Upper lobe of right lung (tissue), 1 donor: ENCODE data around the gene PCDHA10. TPM values are rescaled to one million over a fixed set of nuclear protein-coding genes. Genes with fewer than 3 reads are reported as not detected.

Source experiments
- ATAC-seq: fragments of 200-7000 bp; cut with Tn5 transposase; one replicate; pipeline ENCODE4 v1.9.1; 2020; ENCODE audit warnings: mild to moderate bottlenecking, moderate library complexity
- DNase-seq: peaks from one replicate; pipeline ENCODE4 v3.0.0-alpha.2; 2020
- H3K27ac ChIP-seq: fragments of 200-600 bp; one replicate; pipeline ENCODE4 v1.8.0; 2022
- H3K27me3 ChIP-seq: fragments of 200-600 bp; one replicate; pipeline ENCODE4 v1.8.0; 2022; ENCODE audit warnings: mild to moderate bottlenecking
- H3K36me3 ChIP-seq: fragments of 200-600 bp; one replicate; pipeline ENCODE4 v1.8.0; 2022
- H3K4me1 ChIP-seq: fragments of 200-600 bp; one replicate; pipeline ENCODE4 v1.8.0; 2022
- H3K4me3 ChIP-seq: fragments of 200-600 bp; one replicate; pipeline ENCODE4 v1.8.0; 2022; ENCODE audit warnings: mild to moderate bottlenecking
- H3K9me3 ChIP-seq: fragments of 200-600 bp; one replicate; pipeline ENCODE4 v1.8.0; 2022
- intact Hi-C: fragments of 100-400 bp; cut with DNase I; formaldehyde crosslinking; loops from one replicate; pipeline ENCODE4 v1.11.0; 2022
- total RNA-seq: library from RNA; stranded (reverse); fragmentation: NEBNext Ultra II Directional; extraction: Animal tissue kit (Norgen Biotek cat#: 25700); gene quantifications from one replicate; pipeline ENCODE4 v1.2.1, GENCODE V29; 2021
- TF ChIP-seq, protein P1 (sequence below): fragments of 200-600 bp; IDR thresholded peaks from one replicate; pipeline ENCODE4 v1.8.0; 2022; ENCODE audit warnings: antibody characterized with exemption
- donor health status: DM: no; HTN: yes; CAD: no; lungs with severe emphysema.

PCDHA10 gene
- total RNA-seq, 1 donor from 2014 or later, result 1.7 TPM

DNA sequence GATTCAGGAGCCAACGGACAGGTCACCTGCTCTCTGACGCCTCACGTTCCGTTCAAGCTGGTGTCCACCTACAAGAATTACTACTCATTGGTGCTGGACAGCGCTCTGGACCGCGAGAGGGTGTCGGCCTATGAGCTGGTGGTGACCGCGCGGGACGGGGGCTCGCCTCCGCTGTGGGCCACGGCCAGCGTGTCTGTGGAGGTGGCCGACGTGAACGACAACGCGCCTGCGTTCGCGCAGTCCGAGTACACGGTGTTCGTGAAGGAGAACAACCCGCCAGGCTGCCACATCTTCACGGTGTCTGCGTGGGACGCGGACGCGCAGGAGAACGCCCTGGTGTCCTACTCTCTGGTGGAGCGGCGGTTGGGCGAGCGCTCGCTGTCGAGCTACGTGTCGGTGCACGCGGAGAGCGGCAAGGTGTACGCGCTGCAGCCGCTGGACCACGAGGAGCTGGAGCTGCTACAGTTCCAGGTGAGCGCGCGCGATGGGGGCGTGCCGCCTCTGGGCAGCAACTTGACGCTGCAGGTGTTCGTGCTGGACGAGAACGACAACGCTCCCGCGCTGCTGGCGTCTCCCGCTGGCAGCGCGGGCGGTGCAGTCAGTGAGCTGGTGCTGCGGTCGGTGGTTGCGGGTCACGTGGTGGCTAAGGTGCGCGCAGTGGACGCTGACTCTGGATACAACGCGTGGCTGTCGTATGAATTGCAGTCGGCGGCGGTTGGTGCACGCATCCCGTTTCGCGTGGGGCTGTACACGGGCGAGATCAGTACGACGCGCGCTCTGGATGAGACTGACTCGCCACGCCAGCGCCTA is 1.7 kb downstream of the PCDHA10 start:
- TF ChIP-seq, protein P1, sequence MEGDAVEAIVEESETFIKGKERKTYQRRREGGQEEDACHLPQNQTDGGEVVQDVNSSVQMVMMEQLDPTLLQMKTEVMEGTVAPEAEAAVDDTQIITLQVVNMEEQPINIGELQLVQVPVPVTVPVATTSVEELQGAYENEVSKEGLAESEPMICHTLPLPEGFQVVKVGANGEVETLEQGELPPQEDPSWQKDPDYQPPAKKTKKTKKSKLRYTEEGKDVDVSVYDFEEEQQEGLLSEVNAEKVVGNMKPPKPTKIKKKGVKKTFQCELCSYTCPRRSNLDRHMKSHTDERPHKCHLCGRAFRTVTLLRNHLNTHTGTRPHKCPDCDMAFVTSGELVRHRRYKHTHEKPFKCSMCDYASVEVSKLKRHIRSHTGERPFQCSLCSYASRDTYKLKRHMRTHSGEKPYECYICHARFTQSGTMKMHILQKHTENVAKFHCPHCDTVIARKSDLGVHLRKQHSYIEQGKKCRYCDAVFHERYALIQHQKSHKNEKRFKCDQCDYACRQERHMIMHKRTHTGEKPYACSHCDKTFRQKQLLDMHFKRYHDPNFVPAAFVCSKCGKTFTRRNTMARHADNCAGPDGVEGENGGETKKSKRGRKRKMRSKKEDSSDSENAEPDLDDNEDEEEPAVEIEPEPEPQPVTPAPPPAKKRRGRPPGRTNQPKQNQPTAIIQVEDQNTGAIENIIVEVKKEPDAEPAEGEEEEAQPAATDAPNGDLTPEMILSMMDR, result no peak
- Histone ChIP-seq H3K27me3 (peaks cover 22% of the 10 kb centered on the region), H3K4me3 (no peak overlapping the region), H3K4me1 (no peaks in the 10 kb centered on the region), H3K9me3 (no peaks in the 10 kb centered on the region), H3K36me3 (no peaks in the 10 kb centered on the region), H3K27ac (no peak overlapping the region)
- DNase-seq, result no peak
- no peak for ATAC-seq
- intact Hi-C loops, result no loop called here

GRCh38 chr5:140857987-140858240 is 2.2 kb downstream of the PCDHA10 start:
- DNase-seq (no peak), ATAC-seq (no peak)
- Histone ChIP-seq H3K4me3 (no peak overlapping the region), H3K27ac (no peak overlapping the region), H3K4me1 (no peaks in the 10 kb centered on the region), H3K27me3 (peaks cover 22% of the 10 kb centered on the region), H3K9me3 (no peaks in the 10 kb centered on the region), H3K36me3 (no peaks in the 10 kb centered on the region)
- TF ChIP-seq, protein P1, result no peak
- intact Hi-C loops, result no loop called here

DNA sequence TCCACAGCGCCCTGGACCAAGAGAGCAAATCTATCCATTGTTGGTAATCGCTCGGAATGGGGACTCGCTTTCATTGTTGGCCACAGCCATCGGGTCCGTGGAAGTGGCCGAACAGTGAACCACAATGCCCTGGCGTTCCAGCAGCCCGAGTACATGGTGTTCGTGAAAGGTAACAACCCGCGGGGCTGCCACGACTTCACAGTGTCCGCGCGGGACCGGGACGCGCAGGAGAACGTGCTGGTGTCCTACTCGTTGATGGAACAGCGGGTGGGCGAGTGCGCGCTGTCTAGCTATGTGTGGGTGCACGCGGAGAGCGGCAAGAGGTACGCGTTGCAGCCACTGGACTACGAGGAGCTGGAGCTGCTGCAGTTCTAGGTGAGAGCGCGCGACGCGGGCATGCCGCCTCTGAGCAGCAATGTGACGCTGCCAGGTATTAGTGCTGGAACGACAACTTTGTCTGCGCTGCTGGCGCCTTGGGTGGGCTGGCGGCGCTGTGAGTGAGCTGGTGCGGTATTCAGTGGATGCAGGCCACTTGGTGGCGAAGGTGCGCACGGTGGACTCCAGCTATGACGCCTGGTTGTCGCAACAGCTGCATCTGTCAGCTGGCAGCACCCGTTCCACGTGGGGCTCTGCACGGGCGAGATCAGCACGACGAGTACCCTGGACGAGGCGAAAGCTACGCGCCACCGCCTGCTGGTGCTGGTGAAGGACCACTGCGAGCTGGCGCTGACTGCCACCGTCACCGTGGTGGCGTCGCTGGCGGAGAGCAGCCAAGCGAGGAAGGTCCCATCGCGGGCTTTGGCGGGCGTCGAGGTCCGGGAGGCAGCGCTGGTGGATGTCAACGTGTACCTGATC is 7.0 kb downstream of the PCDHA10 start:
- TF ChIP-seq, protein P1, result no peak
- DNase-seq (no peak), ATAC-seq (peak; percentile 19)
- no peaks in the 10 kb centered on the region for H3K36me3 ChIP-seq
- H3K27me3 ChIP-seq, result peaks cover 15% of the 10 kb centered on the region
- no peaks in the 10 kb centered on the region for H3K4me1 ChIP-seq
- no peak overlapping the region for H3K4me3 ChIP-seq
- H3K9me3 ChIP-seq, result no peaks in the 10 kb centered on the region
- intact Hi-C loops, result no loop called here
- no peak overlapping the region for H3K27ac ChIP-seq

DNA sequence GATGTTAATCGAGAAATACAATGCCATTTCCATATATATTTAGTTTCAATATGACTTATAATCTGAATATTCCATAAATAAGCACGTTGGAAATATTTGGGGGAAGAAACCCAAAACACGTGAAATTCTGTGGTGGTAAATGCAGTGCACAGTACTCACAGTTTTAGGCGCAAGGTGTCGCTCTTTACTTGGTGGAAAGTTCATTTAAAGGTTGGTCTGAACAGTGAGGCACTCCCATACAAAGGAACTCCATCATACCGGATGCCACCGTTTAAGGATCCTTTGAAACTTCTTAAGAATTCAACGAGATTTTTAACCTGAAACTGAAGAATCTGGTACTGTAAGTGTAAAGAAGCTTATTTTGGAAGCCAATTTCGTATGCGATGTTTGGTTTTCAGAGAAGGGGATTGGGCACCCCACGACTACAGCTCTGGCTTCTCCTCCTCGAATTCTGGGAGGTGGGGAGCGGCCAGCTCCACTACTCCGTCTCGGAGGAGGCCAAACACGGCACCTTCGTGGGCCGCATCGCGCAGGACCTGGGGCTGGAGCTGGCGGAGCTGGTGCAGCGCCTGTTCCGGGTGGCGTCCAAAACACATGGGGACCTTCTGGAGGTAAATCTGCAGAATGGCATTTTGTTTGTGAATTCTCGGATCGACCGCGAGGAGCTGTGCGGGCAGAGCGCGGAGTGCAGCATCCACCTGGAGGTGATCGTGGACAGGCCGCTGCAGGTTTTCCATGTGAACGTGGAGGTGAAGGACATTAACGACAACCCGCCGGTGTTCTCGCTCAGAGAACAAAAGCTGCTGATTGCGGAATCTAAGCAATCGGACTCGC is 13.2 kb downstream of the PCDHA10 start, which contains the start of gene PCDHA11:
Gene PCDHA11, plus strand, starts transcription at position 237 of the 834 bp plus-strand sequence. Its CDS starts 147 bp downstream, at position 384.
- Histone ChIP-seq H3K36me3 (no peaks in the 10 kb centered on the region), H3K27me3 (no peaks in the 10 kb centered on the region), H3K4me1 (no peaks in the 10 kb centered on the region), H3K27ac (no peak within 1 kb of the TSS), H3K9me3 (no peaks in the 10 kb centered on the region), H3K4me3 (peak within 1 kb of the TSS; percentile 27)
- ATAC-seq (peak; percentile 68), DNase-seq (no peak)
- TF ChIP-seq, protein P1, result peak; percentile 36
- intact Hi-C loops, result no loop called here

DNA sequence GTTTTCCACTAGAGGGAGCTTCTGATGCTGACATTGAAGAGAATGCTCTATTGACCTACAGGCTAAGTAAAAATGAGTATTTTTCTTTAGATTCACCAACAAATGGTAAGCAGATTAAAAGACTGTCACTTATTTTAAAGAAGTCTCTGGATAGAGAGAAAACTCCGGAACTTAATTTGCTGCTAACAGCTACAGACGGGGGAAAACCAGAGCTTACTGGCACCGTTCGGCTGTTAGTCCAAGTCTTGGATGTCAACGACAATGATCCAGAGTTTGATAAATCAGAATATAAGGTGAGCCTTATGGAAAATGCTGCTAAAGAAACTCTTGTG is 13.8 kb downstream of the PCDHA10 start:
- Histone ChIP-seq H3K27me3 (no peaks in the 10 kb centered on the region), H3K4me3 (no peak overlapping the region), H3K9me3 (no peaks in the 10 kb centered on the region), H3K27ac (no peak overlapping the region), H3K4me1 (no peaks in the 10 kb centered on the region), H3K36me3 (no peaks in the 10 kb centered on the region)
- intact Hi-C loops, result no loop called here
- ATAC-seq (no peak), DNase-seq (no peak)
- TF ChIP-seq, protein P1, result no peak
